ENCODE data around the gene NRN1.
A peak's percentile ranks its signal among the peaks of the same experiment; 100 is the strongest.

The NRN1 gene

GRCh38 chr6:5994234-5994998 is 12.3 kb downstream of the NRN1 start:
- no peak overlapping the region for H4K91ac ChIP-seq (ENCODE audit: low read depth, low read length)
- H3K4me3 ChIP-seq (ENCODE audit: low read depth, low read length) = no peak overlapping the region
- H3K36me3 ChIP-seq (ENCODE audit: control insufficient read depth in 1 of 2, insufficient read depth in 2 of 2, low read length in 2 of 2) = no peaks in the 10 kb centered on the region
- no peaks in the 10 kb centered on the region for H3K79me1 ChIP-seq (ENCODE audit: low read length)
- H4K12ac ChIP-seq (ENCODE audit: low read depth, low read length) = no peak overlapping the region
- no CpG with 5 or more reads among the region's 38 CpGs for WGBS (ENCODE audit: extremely low coverage, insufficient coverage, insufficient read length)
- H2BK12ac ChIP-seq (ENCODE audit: low read length) = no peak overlapping the region
- no peak overlapping the region for H2BK120ac ChIP-seq (ENCODE audit: insufficient read depth, low read length, poor library complexity)
- H3K79me2 ChIP-seq (ENCODE audit: control insufficient read depth, insufficient read depth, low read length, poor library complexity) = no peaks in the 10 kb centered on the region
- H3K27ac ChIP-seq (ENCODE audit: low read depth, low read length) = no peak overlapping the region
- H4K8ac ChIP-seq (ENCODE audit: low read depth, low read length) = no peak overlapping the region
- H3K14ac ChIP-seq (ENCODE audit: low read length) = no peak overlapping the region
- H2AK5ac ChIP-seq (ENCODE audit: low read length) = no peak overlapping the region
- no peak overlapping the region for H3K4me2 ChIP-seq (ENCODE audit: low read length)
- H3K4me1 ChIP-seq (ENCODE audit: control insufficient read depth in 1 of 2, insufficient read depth in 2 of 2, low read length in 2 of 2) = peaks cover 3 to 12% of the 10 kb centered on the region in 2 experiments
- no peak overlapping the region for H3K4ac ChIP-seq (ENCODE audit: low read depth, low read length)
- H3K23ac ChIP-seq (ENCODE audit: low read length) = no peak overlapping the region
- H3K18ac ChIP-seq (ENCODE audit: low read length) = no peak overlapping the region
- DNase-seq = no peak
- H3K27me3 ChIP-seq (ENCODE audit: insufficient read depth, low read length) = peaks cover 64% of the 10 kb centered on the region
- no peak overlapping the region for H3K9ac ChIP-seq (ENCODE audit: low read length)
- no peak overlapping the region for H2AFZ ChIP-seq (ENCODE audit: insufficient read depth, low read length, poor library complexity)
- no peak overlapping the region for H2BK5ac ChIP-seq (ENCODE audit: low read depth, low read length, poor library complexity)
- H3K9me3 ChIP-seq (ENCODE audit: insufficient read depth, low read depth, low read length) = peaks cover 9% of the 10 kb centered on the region

- no peak overlapping the region for H3K4ac ChIP-seq (ENCODE audit: low read depth, low read length)
- no peak overlapping the region for H4K12ac ChIP-seq (ENCODE audit: low read depth, low read length)
Measured at GRCh38 chr6:5992551-5993225, 14.0 kb downstream of the NRN1 start.

GRCh38 chr6:5990786-5991185 is 15.9 kb downstream of the NRN1 start:
- H3K4me1 ChIP-seq (ENCODE audit: control insufficient read depth in 1 of 2, insufficient read depth in 2 of 2, low read length in 2 of 2) = peaks cover 0 to 2% of the 10 kb centered on the region in 2 experiments
- H3K79me2 ChIP-seq (ENCODE audit: control insufficient read depth, insufficient read depth, low read length, poor library complexity) = no peaks in the 10 kb centered on the region
- no CpG with 5 or more reads among the region's 4 CpGs for whole genome bisulfite sequencing (ENCODE audit: extremely low coverage, insufficient coverage, insufficient read length)
- no peak overlapping the region for H3K4ac ChIP-seq (ENCODE audit: low read depth, low read length)
- no peak overlapping the region for H3K14ac ChIP-seq (ENCODE audit: low read length)
- H3K79me1 ChIP-seq (ENCODE audit: low read length) = no peaks in the 10 kb centered on the region
- H2AK5ac ChIP-seq (ENCODE audit: low read length) = no peak overlapping the region
- H2AFZ ChIP-seq (ENCODE audit: insufficient read depth, low read length, poor library complexity) = no peak overlapping the region
- H2BK5ac ChIP-seq (ENCODE audit: low read depth, low read length, poor library complexity) = no peak overlapping the region
- H4K91ac ChIP-seq (ENCODE audit: low read depth, low read length) = no peak overlapping the region
- peaks cover 35% of the 10 kb centered on the region for H3K27me3 ChIP-seq (ENCODE audit: insufficient read depth, low read length)
- no peak overlapping the region for H2BK12ac ChIP-seq (ENCODE audit: low read length)
- H3K9ac ChIP-seq (ENCODE audit: low read length) = no peak overlapping the region
- no peak overlapping the region for H3K4me2 ChIP-seq (ENCODE audit: low read length)
- H4K8ac ChIP-seq (ENCODE audit: low read depth, low read length) = no peak overlapping the region
- H3K27ac ChIP-seq (ENCODE audit: low read depth, low read length) = no peak overlapping the region
- peaks cover 6% of the 10 kb centered on the region for H3K9me3 ChIP-seq (ENCODE audit: insufficient read depth, low read depth, low read length)
- H3K4me3 ChIP-seq (ENCODE audit: low read depth, low read length) = no peak overlapping the region
- no peak overlapping the region for H2BK120ac ChIP-seq (ENCODE audit: insufficient read depth, low read length, poor library complexity)
- DNase-seq = no peak
- H3K18ac ChIP-seq (ENCODE audit: low read length) = no peak overlapping the region
- H4K12ac ChIP-seq (ENCODE audit: low read depth, low read length) = no peak overlapping the region
- no peaks in the 10 kb centered on the region for H3K36me3 ChIP-seq (ENCODE audit: control insufficient read depth in 1 of 2, insufficient read depth in 2 of 2, low read length in 2 of 2)
- no peak overlapping the region for H3K23ac ChIP-seq (ENCODE audit: low read length)

More at GRCh38 chr6:5992551-5993225, 14.0 kb downstream of the NRN1 start:
- Histone ChIP-seq H3K9me3 (ENCODE audit: insufficient read depth, low read depth, low read length) (peaks cover 9% of the 10 kb centered on the region), H2AFZ (ENCODE audit: insufficient read depth, low read length, poor library complexity) (no peak overlapping the region), H2BK120ac (ENCODE audit: insufficient read depth, low read length, poor library complexity) (no peak overlapping the region), H3K9ac (ENCODE audit: low read length) (no peak overlapping the region), H3K23ac (ENCODE audit: low read length) (no peak overlapping the region), H2BK12ac (ENCODE audit: low read length) (no peak overlapping the region), H3K18ac (ENCODE audit: low read length) (no peak overlapping the region), H3K79me2 (ENCODE audit: control insufficient read depth, insufficient read depth, low read length, poor library complexity) (no peaks in the 10 kb centered on the region), H3K4me1 (ENCODE audit: control insufficient read depth in 1 of 2, insufficient read depth in 2 of 2, low read length in 2 of 2) (peaks cover 3 to 9% of the 10 kb centered on the region in 2 experiments), H3K27me3 (ENCODE audit: insufficient read depth, low read length) (peaks cover 49% of the 10 kb centered on the region), H4K91ac (ENCODE audit: low read depth, low read length) (no peak overlapping the region), H2AK5ac (ENCODE audit: low read length) (no peak overlapping the region), H3K4me3 (ENCODE audit: low read depth, low read length) (no peak overlapping the region), H4K8ac (ENCODE audit: low read depth, low read length) (no peak overlapping the region), H3K79me1 (ENCODE audit: low read length) (no peaks in the 10 kb centered on the region), H3K4me2 (ENCODE audit: low read length) (no peak overlapping the region), H2BK5ac (ENCODE audit: low read depth, low read length, poor library complexity) (no peak overlapping the region), H3K14ac (ENCODE audit: low read length) (no peak overlapping the region), H3K36me3 (ENCODE audit: control insufficient read depth in 1 of 2, insufficient read depth in 2 of 2, low read length in 2 of 2) (no peaks in the 10 kb centered on the region), H3K27ac (ENCODE audit: low read depth, low read length) (no peak overlapping the region)
- no CpG with 5 or more reads among the region's 10 CpGs for WGBS (ENCODE audit: extremely low coverage, insufficient coverage, insufficient read length)
- DNase-seq = no peak

- H2BK12ac ChIP-seq (ENCODE audit: low read length) = no peak overlapping the region
- H3K4me2 ChIP-seq (ENCODE audit: low read length) = no peak overlapping the region
- H3K14ac ChIP-seq (ENCODE audit: low read length) = no peak overlapping the region
- H3K9ac ChIP-seq (ENCODE audit: low read length) = no peak overlapping the region
- H3K27ac ChIP-seq (ENCODE audit: low read depth, low read length) = no peak overlapping the region
- no peak overlapping the region for H3K23ac ChIP-seq (ENCODE audit: low read length)
- H3K4ac ChIP-seq (ENCODE audit: low read depth, low read length) = no peak overlapping the region
- DNase-seq = no peak
- no peaks in the 10 kb centered on the region for H3K36me3 ChIP-seq (ENCODE audit: control insufficient read depth in 1 of 2, insufficient read depth in 2 of 2, low read length in 2 of 2)
- no peak overlapping the region for H3K18ac ChIP-seq (ENCODE audit: low read length)
- WGBS (ENCODE audit: extremely low coverage, insufficient coverage, insufficient read length) = no CpG with 5 or more reads among the region's 5 CpGs
- no peak overlapping the region for H4K91ac ChIP-seq (ENCODE audit: low read depth, low read length)
- H3K79me1 ChIP-seq (ENCODE audit: low read length) = no peaks in the 10 kb centered on the region
- no peak overlapping the region for H2BK5ac ChIP-seq (ENCODE audit: low read depth, low read length, poor library complexity)
- peak overlapping the region; percentile 29 for H3K4me3 ChIP-seq (ENCODE audit: low read depth, low read length)
- no peaks in the 10 kb centered on the region for H3K9me3 ChIP-seq (ENCODE audit: insufficient read depth, low read depth, low read length)
- no peaks in the 10 kb centered on the region for H3K79me2 ChIP-seq (ENCODE audit: control insufficient read depth, insufficient read depth, low read length, poor library complexity)
- peaks cover 20% of the 10 kb centered on the region for H3K27me3 ChIP-seq (ENCODE audit: insufficient read depth, low read length)
- no peak overlapping the region for H2AK5ac ChIP-seq (ENCODE audit: low read length)
- H4K12ac ChIP-seq (ENCODE audit: low read depth, low read length) = no peak overlapping the region
- no peaks in the 10 kb centered on the region for H3K4me1 ChIP-seq (ENCODE audit: control insufficient read depth in 1 of 2, insufficient read depth in 2 of 2, low read length in 2 of 2)
- H2BK120ac ChIP-seq (ENCODE audit: insufficient read depth, low read length, poor library complexity) = no peak overlapping the region
- H2AFZ ChIP-seq (ENCODE audit: insufficient read depth, low read length, poor library complexity) = no peak overlapping the region
- no peak overlapping the region for H4K8ac ChIP-seq (ENCODE audit: low read depth, low read length)
Measured at GRCh38 chr6:5989141-5989723, 17.5 kb downstream of the NRN1 start.
